K562 (cell line): ENCODE data around the gene FCRLA. TPM values are rescaled to one million over a fixed set of nuclear protein-coding genes. Genes with fewer than 3 reads are reported as not detected.
A peak's percentile ranks its signal among the peaks of the same experiment; 100 is the strongest.

Source experiments
- ATF1 ChIP-seq, 2 experiments: fragments of 450-650 bp in 1 of 2; IDR thresholded peaks; 2 replicates each; pipeline ENCODE4 v1.6.1; 2016; ENCODE audit warnings: missing compliant biosample characterization in 1 of 2, missing genetic modification characterization in 1 of 2
- CHD1 ChIP-seq: fragments of 200-600 bp; sonication (generic); IDR thresholded peaks from one replicate; pipeline ENCODE4 v1.6.1; 2012; ENCODE audit warnings: mild to moderate bottlenecking, moderate library complexity, low read length, inconsistent platforms
- ELF4 ChIP-seq: fragments of 450-650 bp; formaldehyde crosslinking; IDR thresholded peaks from 2 replicates; pipeline ENCODE4 v1.4.0; 2022; ENCODE audit warnings: missing genetic modification characterization
- HLTF ChIP-seq: fragments of 450-650 bp; IDR thresholded peaks from 2 replicates; pipeline ENCODE4 v1.6.1; 2016
- NONO ChIP-seq, 2 experiments: fragments of 200-400 bp in 1 of 2; fragments of 450-650 bp in 1 of 2; formaldehyde crosslinking in 1 of 2; IDR thresholded peaks; 2 replicates each; pipeline ENCODE4 v1.6.1; 2017; ENCODE audit warnings: low read depth in 2 of 2, mild to moderate bottlenecking in 2 of 2, moderate library complexity in 2 of 2, low read length in 1 of 2
- PTTG1 ChIP-seq: fragments of 450-650 bp; IDR thresholded peaks from 2 replicates; pipeline ENCODE4 v1.6.1; 2016; ENCODE audit warnings: low read depth, mild to moderate bottlenecking, missing genetic modification characterization, missing compliant biosample characterization
- SIRT6 ChIP-seq: IDR thresholded peaks from one replicate; pipeline ENCODE4 v1.6.1; 2012; ENCODE audit warnings: low read depth, mild to moderate bottlenecking, control low read depth, inconsistent platforms, low read length, moderate library complexity
- SRSF9 ChIP-seq: fragments of 200-400 bp; formaldehyde crosslinking; IDR thresholded peaks from 2 replicates; pipeline ENCODE4 v1.6.1; 2017; ENCODE audit warnings: low read depth, low read length, borderline replicate concordance
- STAT5B ChIP-seq: fragments of 250-450 bp; sonication (Bioruptor Pico); IDR thresholded peaks from 2 replicates; pipeline ENCODE4 v1.8.0; 2021; ENCODE audit warnings: mild to moderate bottlenecking, inconsistent platforms
- TOE1 ChIP-seq, 2 experiments: fragments of 450-650 bp in 1 of 2; sonication (generic) in 1 of 2; formaldehyde crosslinking in 1 of 2; IDR thresholded peaks; 2 replicates each; pipeline versions ENCODE4 v1.7.1 to v1.8.0; 2016 to 2022; ENCODE audit warnings: borderline replicate concordance in 2 of 2, mild to moderate bottlenecking in 2 of 2, antibody characterized with exemption in 1 of 2, inconsistent platforms in 1 of 2, low read depth in 1 of 2, missing genetic modification reagents in 1 of 2, moderate library complexity in 1 of 2
- TRIM24 ChIP-seq, 2 experiments: fragments of 450-650 bp; IDR thresholded peaks; 2 replicates each; pipeline ENCODE4 v1.6.1; 2016
- ZNF239 ChIP-seq: fragments of 250-450 bp; sonication (Bioruptor Pico); IDR thresholded peaks from 2 replicates; pipeline ENCODE4 v1.4.0; 2020; ENCODE audit warnings: mild to moderate bottlenecking
- ZNF263 ChIP-seq: sonication (generic); formaldehyde crosslinking; IDR thresholded peaks from 2 replicates; pipeline ENCODE4 v1.8.0; 2022; ENCODE audit warnings: mild to moderate bottlenecking, missing genetic modification reagents, borderline replicate concordance
- ZNF274 ChIP-seq: IDR thresholded peaks from 2 replicates; pipeline ENCODE4 v1.6.1; 2011; ENCODE audit warnings: low read depth, mild to moderate bottlenecking, low read length, moderate library complexity, borderline replicate concordance
- ZNF644 ChIP-seq: fragments of 200-800 bp; sonication (Bioruptor generic); IDR thresholded peaks from 2 replicates; pipeline ENCODE4 v1.6.1; 2016; ENCODE audit warnings: low read depth, missing genetic modification characterization, missing compliant biosample characterization
- ZNF780A ChIP-seq: fragments of 250-450 bp; sonication (Bioruptor Pico); IDR thresholded peaks from 2 replicates; pipeline ENCODE4 v1.5.0; 2021; ENCODE audit warnings: mild to moderate bottlenecking
- polyA plus RNA-seq, 8 experiments: library from polyadenylated mRNA; depleted of rRNA in 4 of 8; stranded (reverse) in 5 of 8; unstranded in 3 of 8; fragments of >200 nt; fragmentation: Nextera tagmentation in 2 of 8; fragmentation: Illumina TruSeq in 1 of 8; extraction: Ambion mirVana in 2 of 8; extraction: Trizol in 1 of 8; gene quantifications; 2 replicates each; pipeline versions ENCODE4 v1.2.1 to v1.2.3, GENCODE V29; 2011 to 2014; ENCODE audit warnings: inconsistent platforms in 1 of 8, missing spikeins in 1 of 8
- total RNA-seq, 7 experiments: library from RNA; depleted of rRNA in 6 of 7; stranded (reverse); fragments of >200 nt in 6 of 7; fragmentation: Illumina TruSeq in 2 of 7; extraction: Trizol in 2 of 7; gene quantifications; 2 replicates each; pipeline versions ENCODE4 v1.2.1 to v1.2.3, GENCODE V29; 2011 to 2021; ENCODE audit warnings: low replicate concordance in 1 of 7
- TF ChIP-seq, protein P1 (sequence below): fragments of 450-650 bp; IDR thresholded peaks from 2 replicates; pipeline ENCODE4 v1.6.1; 2016; ENCODE audit warnings: low read depth
- TF ChIP-seq, protein P2 (sequence below): fragments of 250-450 bp; sonication (Bioruptor Pico); IDR thresholded peaks from 2 replicates; pipeline ENCODE4 v1.9.0; 2021; ENCODE audit warnings: mild to moderate bottlenecking
- TF ChIP-seq, protein P3 (sequence below): fragments of 450-650 bp; IDR thresholded peaks from 2 replicates; pipeline ENCODE4 v1.6.1; 2016; ENCODE audit warnings: missing biosample characterization, missing genetic modification characterization

FCRLA gene
- total and polyA plus RNA-seq, 9 of the 15 experiments (the other 6 are each of a cell fraction or from before 2014, with no cell fraction given) = 0.09 to 0.84 (median 0.44) TPM

DNA sequence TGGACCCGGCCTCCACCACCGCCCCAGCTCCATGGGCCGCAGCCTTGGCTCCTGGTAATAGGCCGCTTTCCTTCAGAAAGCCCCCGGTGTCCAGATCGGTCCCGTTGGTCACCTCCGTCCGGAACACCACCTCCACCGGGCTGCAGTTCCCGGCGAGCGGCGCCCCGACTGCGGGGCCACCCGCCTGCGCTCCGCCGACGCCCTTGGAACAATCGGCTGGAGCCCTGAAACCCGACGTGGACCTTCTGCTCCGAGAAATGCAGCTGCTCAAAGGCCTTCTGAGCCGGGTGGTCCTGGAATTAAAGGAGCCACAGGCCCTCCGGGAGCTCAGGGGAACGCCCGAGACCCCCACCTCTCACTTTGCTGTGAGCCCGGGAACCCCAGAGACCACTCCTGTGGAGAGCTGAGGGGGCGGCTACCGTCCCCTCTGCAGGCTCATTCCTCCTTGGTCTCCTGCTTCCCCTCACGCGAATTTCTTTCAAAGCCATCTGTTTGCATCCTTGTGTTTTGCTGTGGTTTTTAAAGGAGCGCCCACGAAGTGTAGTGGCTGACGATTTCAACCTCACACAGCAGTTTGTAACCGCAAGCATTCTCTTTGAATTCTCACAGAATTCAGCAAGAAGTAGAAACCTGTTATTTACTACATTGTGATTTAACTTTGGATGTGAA, 20.4 kb downstream of the FCRLA start (continued):
- TF ChIP-seq ATF1 (CRISPR knock-in tag; IDR thresholded peaks at IDR 0.05) (no peak), ATF1 (tag; IDR thresholded peaks at IDR 0.05) (no peak), PTTG1 (tag) (no peak), ELF4 (CRISPR knock-in tag) (no peak), NONO (IDR thresholded peaks at IDR 0.05; ENCODE audit: low read depth in 2 of 2, low read length in 1 of 2) (0 out of 4 replicates have a peak, but pooled peaks of 1 of the 2 experiments have one; percentile 18), ZNF263 (CRISPR knock-in tag) (no peak), SRSF9 (no peak), STAT5B (CRISPR knock-in tag) (no peak), ZNF780A (CRISPR knock-in tag) (no peak), ZNF274 (no peak), ZNF239 (no peak), TRIM24 (IDR thresholded peaks at IDR 0.05) (no peak), HLTF (no peak), SIRT6 (no peak), CHD1 (peak; percentile 91), ZNF644 (no peak), TOE1 (IDR thresholded peaks at IDR 0.05; ENCODE audit: borderline replicate concordance) (peak; percentile 68; the same call in 1 of the 2 replicates), TOE1 (CRISPR knock-in tag; IDR thresholded peaks at IDR 0.05; ENCODE audit: borderline replicate concordance, low read depth) (no peak)
- TF ChIP-seq, protein P1, sequence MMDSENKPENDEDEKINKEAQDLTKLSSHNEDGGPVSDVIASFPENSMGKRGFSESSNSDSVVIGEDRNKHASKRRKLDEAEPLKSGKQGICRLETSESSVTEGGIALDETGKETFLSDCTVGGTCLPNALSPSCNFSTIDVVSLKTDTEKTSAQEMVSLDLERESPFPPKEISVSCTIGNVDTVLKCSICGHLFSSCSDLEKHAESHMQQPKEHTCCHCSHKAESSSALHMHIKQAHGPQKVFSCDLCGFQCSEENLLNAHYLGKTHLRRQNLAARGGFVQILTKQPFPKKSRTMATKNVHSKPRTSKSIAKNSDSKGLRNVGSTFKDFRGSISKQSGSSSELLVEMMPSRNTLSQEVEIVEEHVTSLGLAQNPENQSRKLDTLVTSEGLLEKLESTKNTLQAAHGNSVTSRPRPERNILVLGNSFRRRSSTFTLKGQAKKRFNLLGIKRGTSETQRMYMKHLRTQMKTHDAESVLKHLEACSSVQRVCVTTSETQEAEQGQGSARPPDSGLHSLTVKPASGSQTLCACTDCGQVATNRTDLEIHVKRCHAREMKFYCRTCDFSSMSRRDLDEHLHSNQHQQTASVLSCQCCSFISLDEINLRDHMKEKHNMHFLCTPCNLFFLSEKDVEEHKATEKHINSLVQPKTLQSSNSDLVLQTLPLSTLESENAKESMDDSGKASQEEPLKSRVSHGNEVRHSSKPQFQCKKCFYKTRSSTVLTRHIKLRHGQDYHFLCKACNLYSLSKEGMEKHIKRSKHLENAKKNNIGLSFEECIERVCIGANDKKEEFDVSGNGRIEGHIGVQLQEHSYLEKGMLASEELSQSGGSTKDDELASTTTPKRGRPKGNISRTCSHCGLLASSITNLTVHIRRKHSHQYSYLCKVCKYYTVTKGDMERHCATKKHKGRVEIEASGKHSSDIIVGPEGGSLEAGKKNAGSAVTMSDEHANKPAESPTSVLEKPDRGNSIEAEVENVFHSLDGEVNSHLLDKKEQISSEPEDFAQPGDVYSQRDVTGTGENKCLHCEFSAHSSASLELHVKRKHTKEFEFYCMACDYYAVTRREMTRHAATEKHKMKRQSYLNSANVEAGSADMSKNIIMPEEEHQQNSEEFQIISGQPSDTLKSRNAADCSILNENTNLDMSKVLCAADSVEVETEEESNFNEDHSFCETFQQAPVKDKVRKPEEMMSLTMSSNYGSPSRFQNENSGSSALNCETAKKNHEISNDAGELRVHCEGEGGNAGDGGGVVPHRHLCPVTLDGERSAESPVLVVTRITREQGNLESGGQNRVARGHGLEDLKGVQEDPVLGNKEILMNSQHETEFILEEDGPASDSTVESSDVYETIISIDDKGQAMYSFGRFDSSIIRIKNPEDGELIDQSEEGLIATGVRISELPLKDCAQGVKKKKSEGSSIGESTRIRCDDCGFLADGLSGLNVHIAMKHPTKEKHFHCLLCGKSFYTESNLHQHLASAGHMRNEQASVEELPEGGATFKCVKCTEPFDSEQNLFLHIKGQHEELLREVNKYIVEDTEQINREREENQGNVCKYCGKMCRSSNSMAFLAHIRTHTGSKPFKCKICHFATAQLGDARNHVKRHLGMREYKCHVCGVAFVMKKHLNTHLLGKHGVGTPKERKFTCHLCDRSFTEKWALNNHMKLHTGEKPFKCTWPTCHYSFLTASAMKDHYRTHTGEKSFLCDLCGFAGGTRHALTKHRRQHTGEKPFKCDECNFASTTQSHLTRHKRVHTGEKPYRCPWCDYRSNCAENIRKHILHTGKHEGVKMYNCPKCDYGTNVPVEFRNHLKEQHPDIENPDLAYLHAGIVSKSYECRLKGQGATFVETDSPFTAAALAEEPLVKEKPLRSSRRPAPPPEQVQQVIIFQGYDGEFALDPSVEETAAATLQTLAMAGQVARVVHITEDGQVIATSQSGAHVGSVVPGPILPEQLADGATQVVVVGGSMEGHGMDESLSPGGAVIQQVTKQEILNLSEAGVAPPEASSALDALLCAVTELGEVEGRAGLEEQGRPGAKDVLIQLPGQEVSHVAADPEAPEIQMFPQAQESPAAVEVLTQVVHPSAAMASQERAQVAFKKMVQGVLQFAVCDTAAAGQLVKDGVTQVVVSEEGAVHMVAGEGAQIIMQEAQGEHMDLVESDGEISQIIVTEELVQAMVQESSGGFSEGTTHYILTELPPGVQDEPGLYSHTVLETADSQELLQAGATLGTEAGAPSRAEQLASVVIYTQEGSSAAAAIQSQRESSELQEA = no peak
- TF ChIP-seq, protein P2, sequence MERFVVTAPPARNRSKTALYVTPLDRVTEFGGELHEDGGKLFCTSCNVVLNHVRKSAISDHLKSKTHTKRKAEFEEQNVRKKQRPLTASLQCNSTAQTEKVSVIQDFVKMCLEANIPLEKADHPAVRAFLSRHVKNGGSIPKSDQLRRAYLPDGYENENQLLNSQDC (CRISPR knock-in tag) = no peak
- TF ChIP-seq, protein P3, sequence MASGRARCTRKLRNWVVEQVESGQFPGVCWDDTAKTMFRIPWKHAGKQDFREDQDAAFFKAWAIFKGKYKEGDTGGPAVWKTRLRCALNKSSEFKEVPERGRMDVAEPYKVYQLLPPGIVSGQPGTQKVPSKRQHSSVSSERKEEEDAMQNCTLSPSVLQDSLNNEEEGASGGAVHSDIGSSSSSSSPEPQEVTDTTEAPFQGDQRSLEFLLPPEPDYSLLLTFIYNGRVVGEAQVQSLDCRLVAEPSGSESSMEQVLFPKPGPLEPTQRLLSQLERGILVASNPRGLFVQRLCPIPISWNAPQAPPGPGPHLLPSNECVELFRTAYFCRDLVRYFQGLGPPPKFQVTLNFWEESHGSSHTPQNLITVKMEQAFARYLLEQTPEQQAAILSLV (tag) = no peak
